IMR-90 (cell line): ENCODE results near the gene XYLT2. TPM values are rescaled to one million over a fixed set of nuclear protein-coding genes. Genes with fewer than 3 reads are reported as not detected.

Experiments
- ATAC-seq: fragments of 200-7000 bp; cut with Tn5 transposase; 2 replicates; pipeline ENCODE4 v1.9.1; 2020; ENCODE audit warnings: low read depth, mild to moderate bottlenecking, moderate library complexity
- BruUV-seq: library from RNA; stranded (reverse); fragments of 400-500 nt; replicated peaks from 2 replicates; lab custom pipeline; 2021; lab: Mats Ljungman, UMichigan
- CTCF ChIA-PET: fragments of 300-600 bp; formaldehyde crosslinking; extraction: SDS; loops from one replicate; lab custom pipeline; 2021; ENCODE audit warnings: antibody characterized with exemption; lab: Yijun Ruan, JAX
- POLR2A ChIA-PET: fragments of 300-600 bp; sonication (Branson Sonifier 250); formaldehyde crosslinking; loops from one replicate; lab custom pipeline; 2022; ENCODE audit warnings: antibody characterized with exemption; ENCODE audit not compliant: unreplicated experiment; lab: Charles Lee
- DNase-seq: peaks from one replicate; pipeline ENCODE4 v3.0.0; 2013
- H2AFZ ChIP-seq: replicated peaks from 2 replicates; pipeline ENCODE3; 2013; ENCODE audit warnings: low read length, mild to moderate bottlenecking; ENCODE audit not compliant: poor library complexity
- H2AK5ac ChIP-seq: 2 replicates; pipeline ENCODE4 v1.6.1; 2013; ENCODE audit warnings: low read depth, low read length, inconsistent platforms
- H2AK9ac ChIP-seq: replicated peaks from 2 replicates; pipeline ENCODE3; 2013; ENCODE audit warnings: mild to moderate bottlenecking, low read depth, low read length, moderate library complexity; ENCODE audit not compliant: poor library complexity
- H2BK120ac ChIP-seq: 2 replicates; pipeline ENCODE4 v1.6.1; 2013; ENCODE audit warnings: low read depth, low read length, inconsistent platforms
- H2BK15ac ChIP-seq: 3 replicates; pipeline ENCODE4 v1.6.1; 2013; ENCODE audit warnings: low read depth, low read length, inconsistent platforms
- H2BK20ac ChIP-seq: 2 replicates; pipeline ENCODE4 v1.6.1; 2013; ENCODE audit warnings: low read depth, mild to moderate bottlenecking, inconsistent platforms, low read length, moderate library complexity
- H2BK5ac ChIP-seq: 2 replicates; pipeline ENCODE4 v1.6.1; 2013; ENCODE audit warnings: mild to moderate bottlenecking, low read depth, low read length, inconsistent platforms; ENCODE audit not compliant: poor library complexity, severe bottlenecking
- H3K14ac ChIP-seq: replicated peaks from 2 replicates; pipeline ENCODE4 v1.6.1; 2013; ENCODE audit warnings: low read depth, low read length, inconsistent platforms
- H3K18ac ChIP-seq: 2 replicates; pipeline ENCODE4 v1.6.1; 2013; ENCODE audit warnings: low read depth, low read length, control low read depth
- H3K23ac ChIP-seq: 2 replicates; pipeline ENCODE4 v1.6.1; 2013; ENCODE audit warnings: low read depth, low read length, inconsistent platforms
- H3K27ac ChIP-seq: 2 replicates; pipeline ENCODE4 v1.5.1; 2013; ENCODE audit warnings: mild to moderate bottlenecking, control low read depth, low read length; ENCODE audit not compliant: insufficient read depth
- H3K27me3 ChIP-seq: 2 replicates; pipeline ENCODE4 v1.6.1; 2013; ENCODE audit warnings: low read length; ENCODE audit not compliant: control insufficient read depth, insufficient read depth
- H3K36me3 ChIP-seq: 2 replicates; pipeline ENCODE4 v1.6.1; 2013; ENCODE audit warnings: low read length, mixed read lengths; ENCODE audit not compliant: control insufficient read depth, insufficient read depth
- H3K4ac ChIP-seq: 2 replicates; pipeline ENCODE4 v1.6.1; 2013; ENCODE audit warnings: low read depth, low read length, inconsistent platforms
- H3K4me1 ChIP-seq: 2 replicates; pipeline ENCODE4 v1.6.1; 2013; ENCODE audit warnings: low read length, mixed read lengths; ENCODE audit not compliant: control insufficient read depth, insufficient read depth
- H3K4me2 ChIP-seq: 2 replicates; pipeline ENCODE4 v1.6.1; 2013; ENCODE audit warnings: low read depth, mild to moderate bottlenecking, control low read depth, low read length, moderate library complexity
- H3K4me3 ChIP-seq: 2 replicates; pipeline ENCODE4 v1.5.1; 2013; ENCODE audit warnings: low read depth, mild to moderate bottlenecking, control low read depth, low read length, moderate library complexity; ENCODE audit not compliant: insufficient read depth
- H3K56ac ChIP-seq: 2 replicates; pipeline ENCODE4 v1.6.1; 2013; ENCODE audit warnings: low read length, inconsistent platforms; ENCODE audit not compliant: insufficient read depth; ENCODE audit errors: extremely low read depth
- H3K79me1 ChIP-seq, 2 experiments: 2 replicates each; pipeline ENCODE4 v1.6.1; 2013; ENCODE audit warnings: low read length in 2 of 2, inconsistent platforms in 1 of 2, low read depth in 1 of 2
- H3K9ac ChIP-seq: 2 replicates; pipeline ENCODE4 v1.6.1; 2013; ENCODE audit warnings: low read depth, low read length, control low read depth
- H3K9me1 ChIP-seq: 2 replicates; pipeline ENCODE4 v1.6.1; 2013; ENCODE audit warnings: low read length, inconsistent platforms; ENCODE audit not compliant: insufficient read depth
- H3K9me3 ChIP-seq: 2 replicates; pipeline ENCODE4 v1.6.1; 2013; ENCODE audit warnings: low read length; ENCODE audit not compliant: control insufficient read depth, insufficient read depth
- H4K20me1 ChIP-seq: 2 replicates; pipeline ENCODE4 v1.6.1; 2013; ENCODE audit warnings: low read length, inconsistent platforms; ENCODE audit not compliant: insufficient read depth
- H4K5ac ChIP-seq: 2 replicates; pipeline ENCODE4 v1.6.1; 2013; ENCODE audit warnings: mild to moderate bottlenecking, low read depth, low read length, control low read depth
- H4K8ac ChIP-seq, 2 experiments: 2 replicates each; pipeline ENCODE4 v1.6.1; 2013; ENCODE audit warnings: low read depth in 2 of 2, low read length in 2 of 2, control low read depth in 1 of 2, inconsistent platforms in 1 of 2
- H4K91ac ChIP-seq: 2 replicates; pipeline ENCODE4 v1.6.1; 2013; ENCODE audit warnings: low read depth, low read length, inconsistent platforms; ENCODE audit not compliant: insufficient read depth
- BHLHE40 ChIP-seq: fragments of 150-350 bp; IDR thresholded peaks from 2 replicates; pipeline ENCODE4 v1.6.1; 2016; ENCODE audit warnings: mild to moderate bottlenecking, low read depth, low read length
- CEBPB ChIP-seq: IDR thresholded peaks from 2 replicates; pipeline ENCODE4 v1.6.1; 2012; ENCODE audit warnings: low read depth, low read length, improper control_type of control experiment
- CHD1 ChIP-seq: IDR thresholded peaks from 2 replicates; pipeline ENCODE4 v1.6.1; 2012; ENCODE audit warnings: low read depth, low read length, improper control_type of control experiment
- FOS ChIP-seq: fragments of 150-350 bp; IDR thresholded peaks from 2 replicates; pipeline ENCODE4 v1.6.1; 2016; ENCODE audit warnings: low read depth, low read length
- MAFK ChIP-seq: IDR thresholded peaks from 2 replicates; pipeline ENCODE4 v1.6.1; 2012; ENCODE audit warnings: low read depth, low read length, improper control_type of control experiment
- MAZ ChIP-seq: IDR thresholded peaks from 2 replicates; pipeline ENCODE4 v1.6.1; 2012; ENCODE audit warnings: low read depth, mild to moderate bottlenecking, low read length, improper control_type of control experiment, moderate library complexity, borderline replicate concordance
- MXI1 ChIP-seq: IDR thresholded peaks from 2 replicates; pipeline ENCODE4 v1.6.1; 2012; ENCODE audit warnings: low read depth, mild to moderate bottlenecking, low read length, moderate library complexity, borderline replicate concordance
- NFE2L2 ChIP-seq: fragments of 150-350 bp; IDR thresholded peaks from 2 replicates; pipeline ENCODE4 v1.6.1; 2016; ENCODE audit warnings: low read depth, mild to moderate bottlenecking, low read length
- POLR2A ChIP-seq: IDR thresholded peaks from 2 replicates; pipeline ENCODE4 v1.6.1; 2012; ENCODE audit warnings: mild to moderate bottlenecking, low read depth, low read length
- RAD21 ChIP-seq: IDR thresholded peaks from 2 replicates; pipeline ENCODE4 v1.6.1; 2012; ENCODE audit warnings: low read length, improper control_type of control experiment
- RCOR1 ChIP-seq: IDR thresholded peaks from 2 replicates; pipeline ENCODE4 v1.6.1; 2012; ENCODE audit warnings: mild to moderate bottlenecking, low read length, improper control_type of control experiment; ENCODE audit not compliant: insufficient replicate concordance
- RFX5 ChIP-seq: IDR thresholded peaks from 2 replicates; pipeline ENCODE4 v1.8.0; 2012; ENCODE audit warnings: low read depth, mild to moderate bottlenecking, low read length, moderate library complexity
- SMC3 ChIP-seq: fragments of 150-350 bp; IDR thresholded peaks from 2 replicates; pipeline ENCODE4 v1.6.1; 2016; ENCODE audit warnings: low read depth, mild to moderate bottlenecking, antibody characterized with exemption, low read length, moderate library complexity
- WGBS, 2 experiments: methylation state at CpG; one replicate each; pipeline versions ENCODE4 v1.1.5 to v1.1.7; 2013; ENCODE audit warnings: missing lambda C conversion rate in 2 of 2; ENCODE audit not compliant: insufficient read length in 1 of 2; ENCODE audit errors: extremely low coverage in 2 of 2; 5-methylcytosine and 5-hydroxymethylcytosine counted together
- dilution Hi-C: fragments of 300-500 bp; cut with HindIII; formaldehyde crosslinking; loops from one replicate; pipeline ENCODE4 v1.14.3; 2018; ENCODE audit warnings: low sequenced_read_pairs; ENCODE audit not compliant: unreplicated experiment
- in situ Hi-C: fragments of 300-500 bp; cut with MboI; formaldehyde crosslinking; loops from 3 replicates; pipeline ENCODE4 v1.14.3; 2019; ENCODE audit warnings: low sequenced_read_pairs, inconsistent platforms, mixed read lengths
- intact Hi-C: fragments of 100-400 bp; cut with micrococcal nuclease; formaldehyde crosslinking; loops from 2 replicates; pipeline ENCODE4 v1.10.0; 2022
- polyA plus RNA-seq, 3 experiments: library from polyadenylated mRNA; depleted of rRNA; stranded (reverse); fragments of >200 nt; gene quantifications; 2 replicates each; pipeline ENCODE4 v1.2.3, GENCODE V29; 2012; ENCODE audit warnings: low replicate concordance in 1 of 3
- total RNA-seq: library from RNA; depleted of rRNA; stranded (reverse); fragments of >200 nt; gene quantifications from 2 replicates; pipeline ENCODE4 v1.2.3, GENCODE V29; 2012
- TF ChIP-seq, protein P1 (sequence below): conservative IDR thresholded peaks from 2 replicates; pipeline ENCODE4 v1.5.1; 2012; ENCODE audit warnings: mild to moderate bottlenecking, low read depth, low read length, improper control_type of control experiment
- TF ChIP-seq, protein P2 (sequence below): fragments of 150-350 bp; IDR thresholded peaks from 2 replicates; pipeline ENCODE4 v1.6.1; 2016; ENCODE audit warnings: low read depth, mild to moderate bottlenecking, low read length, moderate library complexity, borderline replicate concordance
- TF ChIP-seq, protein P3 (sequence below): fragments of 150-350 bp; IDR thresholded peaks from 2 replicates; pipeline ENCODE4 v1.6.1; 2017; ENCODE audit warnings: mild to moderate bottlenecking, antibody characterized with exemption, low read length, low read depth

XYLT2 gene
- total and polyA plus RNA-seq, 2 of the 4 experiments (the other 2 are of a cell fraction), result 27.7 to 31.9 TPM

DNA sequence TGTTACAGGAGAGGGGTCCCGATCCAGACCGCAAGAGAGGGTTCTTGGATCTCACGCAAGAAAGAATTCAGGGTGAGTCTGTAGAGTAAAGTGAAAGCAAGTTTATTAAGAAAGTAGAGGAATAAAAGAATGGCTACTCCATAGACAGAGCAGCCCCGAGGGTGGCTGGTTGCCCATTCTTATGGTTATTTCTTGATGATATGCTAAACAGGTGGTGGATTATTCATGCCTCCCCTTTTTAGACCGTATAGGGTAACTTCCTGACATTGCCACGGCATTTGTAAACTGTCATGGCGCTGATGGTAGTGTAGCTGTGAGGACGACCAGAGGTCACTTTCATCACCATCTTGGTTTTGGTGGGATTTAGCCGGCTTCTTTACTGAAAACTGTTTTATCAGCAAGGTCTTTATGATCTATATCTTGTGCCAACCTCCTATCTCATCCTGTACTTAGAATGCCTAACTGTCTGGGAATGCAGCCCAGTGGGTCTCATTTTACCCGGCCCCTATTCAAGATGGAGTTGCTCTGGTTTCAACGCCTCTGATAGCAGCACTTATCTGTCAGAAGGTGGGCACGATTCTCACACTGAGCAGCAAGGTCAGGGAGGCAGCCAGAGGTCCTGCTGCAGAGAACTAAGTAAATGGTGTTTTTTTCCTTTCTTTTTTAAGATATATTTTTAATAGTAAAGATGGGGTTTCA is 26.5 kb upstream of the XYLT2 start:
- H3K23ac ChIP-seq, result no peak overlapping the region
- H3K14ac ChIP-seq, result no peak overlapping the region
- dilution Hi-C loops, result no loop called here
- H3K79me1 ChIP-seq, result no peaks in the 10 kb centered on the region
- H3K4me1 ChIP-seq, result peaks cover 2% of the 10 kb centered on the region; the same call in 1 of the 2 replicates
- in situ Hi-C loops, result loop anchor here (25.0 kb wide), 1 partner anchor 432 kb away; no protein-coding TSS in a partner anchor
- H3K9me1 ChIP-seq, result no peaks in the 10 kb centered on the region
- intact Hi-C loops, result no loop called here
- no peak overlapping the region for H2AFZ ChIP-seq
- no peak overlapping the region for H3K4me3 ChIP-seq
- H4K20me1 ChIP-seq, result no peaks in the 10 kb centered on the region
- H3K27me3 ChIP-seq, result peaks cover 21% of the 10 kb centered on the region
- H3K4ac ChIP-seq, result no peak overlapping the region
- H2AK5ac ChIP-seq, result no peak overlapping the region
- no TSS peak for BruUV-seq
- no peak overlapping the region for H3K18ac ChIP-seq
- ChIA-PET CTCF (interaction anchor here (1.0 kb wide), 1 partner anchor 25 kb away, joined by 3 read pairs; no protein-coding TSS in a partner anchor), POLR2A (no interaction called here)
- H3K9ac ChIP-seq, result no peak overlapping the region
- no peak overlapping the region for H3K27ac ChIP-seq
- no peaks in the 10 kb centered on the region for H3K9me3 ChIP-seq
- no peak overlapping the region for H2BK20ac ChIP-seq
- H4K8ac ChIP-seq, result no peak overlapping the region
- H3K36me3 ChIP-seq, result no peaks in the 10 kb centered on the region
- no peak overlapping the region for H2AK9ac ChIP-seq
- no peak overlapping the region for H4K5ac ChIP-seq
- no peak overlapping the region for H2BK120ac ChIP-seq
- H3K4me2 ChIP-seq, result no peak overlapping the region
- H2BK15ac ChIP-seq, result no peak overlapping the region
- H4K91ac ChIP-seq, result no peak overlapping the region
- no peak overlapping the region for H3K56ac ChIP-seq
- TF ChIP-seq MAZ, result no peak
- TF ChIP-seq RFX5, result no peak
- TF ChIP-seq, protein P1, sequence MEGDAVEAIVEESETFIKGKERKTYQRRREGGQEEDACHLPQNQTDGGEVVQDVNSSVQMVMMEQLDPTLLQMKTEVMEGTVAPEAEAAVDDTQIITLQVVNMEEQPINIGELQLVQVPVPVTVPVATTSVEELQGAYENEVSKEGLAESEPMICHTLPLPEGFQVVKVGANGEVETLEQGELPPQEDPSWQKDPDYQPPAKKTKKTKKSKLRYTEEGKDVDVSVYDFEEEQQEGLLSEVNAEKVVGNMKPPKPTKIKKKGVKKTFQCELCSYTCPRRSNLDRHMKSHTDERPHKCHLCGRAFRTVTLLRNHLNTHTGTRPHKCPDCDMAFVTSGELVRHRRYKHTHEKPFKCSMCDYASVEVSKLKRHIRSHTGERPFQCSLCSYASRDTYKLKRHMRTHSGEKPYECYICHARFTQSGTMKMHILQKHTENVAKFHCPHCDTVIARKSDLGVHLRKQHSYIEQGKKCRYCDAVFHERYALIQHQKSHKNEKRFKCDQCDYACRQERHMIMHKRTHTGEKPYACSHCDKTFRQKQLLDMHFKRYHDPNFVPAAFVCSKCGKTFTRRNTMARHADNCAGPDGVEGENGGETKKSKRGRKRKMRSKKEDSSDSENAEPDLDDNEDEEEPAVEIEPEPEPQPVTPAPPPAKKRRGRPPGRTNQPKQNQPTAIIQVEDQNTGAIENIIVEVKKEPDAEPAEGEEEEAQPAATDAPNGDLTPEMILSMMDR, result no peak
- TF ChIP-seq SMC3, result no peak
- no peak for TF ChIP-seq FOS
- TF ChIP-seq, protein P2, sequence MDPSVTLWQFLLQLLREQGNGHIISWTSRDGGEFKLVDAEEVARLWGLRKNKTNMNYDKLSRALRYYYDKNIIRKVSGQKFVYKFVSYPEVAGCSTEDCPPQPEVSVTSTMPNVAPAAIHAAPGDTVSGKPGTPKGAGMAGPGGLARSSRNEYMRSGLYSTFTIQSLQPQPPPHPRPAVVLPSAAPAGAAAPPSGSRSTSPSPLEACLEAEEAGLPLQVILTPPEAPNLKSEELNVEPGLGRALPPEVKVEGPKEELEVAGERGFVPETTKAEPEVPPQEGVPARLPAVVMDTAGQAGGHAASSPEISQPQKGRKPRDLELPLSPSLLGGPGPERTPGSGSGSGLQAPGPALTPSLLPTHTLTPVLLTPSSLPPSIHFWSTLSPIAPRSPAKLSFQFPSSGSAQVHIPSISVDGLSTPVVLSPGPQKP, result no peak
- no peak for TF ChIP-seq POLR2A
- no peak for TF ChIP-seq RAD21
- TF ChIP-seq, protein P3, sequence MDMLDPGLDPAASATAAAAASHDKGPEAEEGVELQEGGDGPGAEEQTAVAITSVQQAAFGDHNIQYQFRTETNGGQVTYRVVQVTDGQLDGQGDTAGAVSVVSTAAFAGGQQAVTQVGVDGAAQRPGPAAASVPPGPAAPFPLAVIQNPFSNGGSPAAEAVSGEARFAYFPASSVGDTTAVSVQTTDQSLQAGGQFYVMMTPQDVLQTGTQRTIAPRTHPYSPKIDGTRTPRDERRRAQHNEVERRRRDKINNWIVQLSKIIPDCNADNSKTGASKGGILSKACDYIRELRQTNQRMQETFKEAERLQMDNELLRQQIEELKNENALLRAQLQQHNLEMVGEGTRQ, result no peak
- TF ChIP-seq NFE2L2, result no peak
- no peak for TF ChIP-seq BHLHE40
- TF ChIP-seq MAFK, result no peak
- no peak for TF ChIP-seq CEBPB
- TF ChIP-seq CHD1, result no peak
- no peak for TF ChIP-seq MXI1
- TF ChIP-seq RCOR1, result no peak
- DNase-seq (no peak), ATAC-seq (no peak)
- WGBS, 2 experiments, result 77% methylated on average over 3 of the region's 12 CpGs; no CpG with 5 or more reads in 1 of the 2 experiments
- H2BK5ac ChIP-seq, result no peak overlapping the region
